ENCODE measurements around the gene SPEF2.

Gene SPEF2

DNA sequence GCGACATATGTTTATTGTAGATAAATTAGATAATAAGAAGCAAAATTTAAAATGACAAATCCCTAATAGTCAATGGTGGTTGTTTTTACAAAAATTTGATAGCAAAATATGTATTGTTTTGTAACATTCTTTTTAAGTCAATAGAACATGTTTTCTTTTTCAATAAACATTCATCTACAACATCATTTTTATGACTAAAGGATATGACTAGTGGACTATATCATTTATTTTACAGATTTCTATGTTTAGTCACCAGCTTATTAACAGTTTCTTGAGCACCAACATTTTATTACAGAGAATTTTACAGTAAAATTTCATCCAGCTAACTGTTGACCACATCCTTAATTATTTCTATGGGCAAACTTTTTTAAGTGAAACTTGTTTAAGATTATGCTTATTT, 124.3 kb downstream of the SPEF2 start:
- H3K4me3 ChIP-seq (replicated peaks; ENCODE audit: low read depth, low read length), result no peak overlapping the region
- DNase-seq (ENCODE audit: low read depth), result no peak
- TF ChIP-seq, protein P1, sequence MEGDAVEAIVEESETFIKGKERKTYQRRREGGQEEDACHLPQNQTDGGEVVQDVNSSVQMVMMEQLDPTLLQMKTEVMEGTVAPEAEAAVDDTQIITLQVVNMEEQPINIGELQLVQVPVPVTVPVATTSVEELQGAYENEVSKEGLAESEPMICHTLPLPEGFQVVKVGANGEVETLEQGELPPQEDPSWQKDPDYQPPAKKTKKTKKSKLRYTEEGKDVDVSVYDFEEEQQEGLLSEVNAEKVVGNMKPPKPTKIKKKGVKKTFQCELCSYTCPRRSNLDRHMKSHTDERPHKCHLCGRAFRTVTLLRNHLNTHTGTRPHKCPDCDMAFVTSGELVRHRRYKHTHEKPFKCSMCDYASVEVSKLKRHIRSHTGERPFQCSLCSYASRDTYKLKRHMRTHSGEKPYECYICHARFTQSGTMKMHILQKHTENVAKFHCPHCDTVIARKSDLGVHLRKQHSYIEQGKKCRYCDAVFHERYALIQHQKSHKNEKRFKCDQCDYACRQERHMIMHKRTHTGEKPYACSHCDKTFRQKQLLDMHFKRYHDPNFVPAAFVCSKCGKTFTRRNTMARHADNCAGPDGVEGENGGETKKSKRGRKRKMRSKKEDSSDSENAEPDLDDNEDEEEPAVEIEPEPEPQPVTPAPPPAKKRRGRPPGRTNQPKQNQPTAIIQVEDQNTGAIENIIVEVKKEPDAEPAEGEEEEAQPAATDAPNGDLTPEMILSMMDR (IDR thresholded peaks at IDR 0.05; ENCODE audit: low read length, missing control alignments), result no peak

DNA sequence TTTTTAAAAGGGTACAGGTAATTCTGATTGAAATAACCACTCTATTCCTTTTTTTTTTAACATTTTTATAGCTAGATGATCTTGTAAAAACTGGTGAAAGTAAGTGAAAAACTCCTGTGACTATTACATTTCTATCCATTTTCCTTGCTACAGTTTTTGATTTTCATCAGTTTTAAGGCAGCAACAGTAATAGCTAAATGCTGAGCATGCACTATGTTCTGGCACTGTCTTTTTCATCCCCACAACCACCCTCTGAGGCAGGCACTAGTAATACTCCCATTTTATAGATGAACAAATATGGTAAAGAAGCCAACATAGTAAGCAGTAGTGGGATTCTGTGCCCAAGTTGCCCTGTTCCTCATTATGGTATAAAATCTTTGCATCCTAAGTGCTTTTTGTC, 126.0 kb downstream of the SPEF2 start:
- no peak for DNase-seq (ENCODE audit: low read depth)
- no peak overlapping the region for H3K4me3 ChIP-seq (replicated peaks; ENCODE audit: low read depth, low read length)
- TF ChIP-seq, protein P1 (IDR thresholded peaks at IDR 0.05; ENCODE audit: low read length, missing control alignments), result no peak

DNA sequence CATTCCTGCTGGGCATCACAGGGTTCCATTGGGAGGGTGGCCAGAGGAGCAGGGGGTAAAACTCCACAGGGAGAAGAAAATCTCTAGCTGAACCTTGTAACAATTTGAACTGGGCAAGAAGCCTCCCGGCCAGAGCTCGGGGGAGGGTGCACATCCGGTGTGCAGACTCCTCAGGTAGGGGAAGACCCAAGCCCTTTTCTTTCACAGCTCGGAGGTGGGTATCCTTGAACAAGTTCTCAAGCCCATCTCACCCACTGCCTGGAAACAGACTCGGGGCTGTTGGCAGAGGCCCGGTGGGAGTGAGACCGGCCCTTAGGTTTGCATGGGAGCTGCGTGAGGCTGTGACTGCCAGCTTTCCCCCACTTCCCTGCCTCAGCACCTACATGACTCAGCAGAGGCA, 127.5 kb downstream of the SPEF2 start:
- TF ChIP-seq, protein P1 (IDR thresholded peaks at IDR 0.05; ENCODE audit: low read length, missing control alignments), result no peak
- no peak overlapping the region for H3K4me3 ChIP-seq (replicated peaks; ENCODE audit: low read depth, low read length)
- no peak for DNase-seq (ENCODE audit: low read depth)

DNA sequence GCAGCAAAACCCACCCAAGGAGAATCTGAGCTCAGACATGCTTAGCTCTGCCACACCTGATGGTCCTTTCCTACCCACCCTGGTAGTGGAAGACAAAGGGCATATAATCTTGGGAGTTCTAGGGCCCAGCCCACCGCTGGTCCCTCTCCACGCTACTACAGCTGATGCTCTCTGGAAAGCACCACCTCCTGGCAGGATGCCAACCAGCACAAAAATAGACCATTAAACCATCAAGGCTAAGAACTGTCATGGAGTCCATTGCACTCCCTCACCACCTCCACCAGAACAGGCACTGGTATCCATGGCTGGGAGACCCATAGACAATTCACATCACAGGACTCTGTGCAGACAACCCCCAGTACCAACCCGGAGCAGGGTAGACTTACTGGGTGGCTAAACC, 128.0 kb downstream of the SPEF2 start:
- H3K4me3 ChIP-seq (replicated peaks; ENCODE audit: low read depth, low read length), result no peak overlapping the region
- TF ChIP-seq, protein P1 (IDR thresholded peaks at IDR 0.05; ENCODE audit: low read length, missing control alignments), result no peak
- DNase-seq (ENCODE audit: low read depth), result no peak

DNA sequence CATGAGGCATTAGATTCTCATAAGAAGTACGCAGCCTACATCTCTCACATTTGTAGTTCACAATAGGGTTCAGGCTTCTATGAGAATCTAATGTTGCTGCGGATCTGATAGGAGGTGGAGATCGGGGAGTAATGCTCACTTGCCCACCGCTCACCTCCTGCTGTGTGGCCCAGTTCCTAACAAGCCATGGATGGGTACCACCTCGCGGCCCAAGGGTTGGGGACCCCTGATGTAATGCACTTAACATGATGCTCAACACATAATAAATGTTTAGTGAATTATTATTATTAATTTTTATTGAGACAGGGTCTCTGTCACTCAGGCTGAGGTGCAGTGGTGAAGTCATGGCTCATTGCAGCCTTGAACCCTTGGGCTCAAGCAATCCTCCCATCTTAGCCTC, 134.3 kb downstream of the SPEF2 start:
- no peak overlapping the region for H3K4me3 ChIP-seq (replicated peaks; ENCODE audit: low read depth, low read length)
- TF ChIP-seq, protein P1 (IDR thresholded peaks at IDR 0.05; ENCODE audit: low read length, missing control alignments), result no peak
- DNase-seq (ENCODE audit: low read depth), result no peak

DNA sequence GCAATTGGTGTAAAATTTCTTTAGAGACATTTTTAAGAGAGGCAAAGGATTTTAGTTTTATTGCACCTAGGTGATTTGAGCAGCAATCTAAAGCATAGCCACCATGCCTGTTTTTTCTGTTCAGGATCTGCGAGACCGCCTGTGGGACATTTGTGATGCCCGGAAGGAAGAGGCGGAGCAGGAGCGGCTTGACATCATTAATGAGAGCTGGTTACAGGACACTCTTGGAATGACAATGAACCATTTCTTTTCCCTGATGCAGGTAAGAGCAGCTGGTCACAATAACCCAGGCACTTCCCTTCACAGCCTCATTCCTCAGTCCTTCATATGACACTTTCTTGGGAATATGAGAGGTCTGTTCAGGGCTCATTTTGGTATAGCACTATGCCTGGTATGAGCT, 135.8 kb downstream of the SPEF2 start:
- DNase-seq (ENCODE audit: low read depth), result no peak
- H3K4me3 ChIP-seq (replicated peaks; ENCODE audit: low read depth, low read length), result no peak overlapping the region
- TF ChIP-seq, protein P1 (IDR thresholded peaks at IDR 0.05; ENCODE audit: low read length, missing control alignments), result no peak

DNA sequence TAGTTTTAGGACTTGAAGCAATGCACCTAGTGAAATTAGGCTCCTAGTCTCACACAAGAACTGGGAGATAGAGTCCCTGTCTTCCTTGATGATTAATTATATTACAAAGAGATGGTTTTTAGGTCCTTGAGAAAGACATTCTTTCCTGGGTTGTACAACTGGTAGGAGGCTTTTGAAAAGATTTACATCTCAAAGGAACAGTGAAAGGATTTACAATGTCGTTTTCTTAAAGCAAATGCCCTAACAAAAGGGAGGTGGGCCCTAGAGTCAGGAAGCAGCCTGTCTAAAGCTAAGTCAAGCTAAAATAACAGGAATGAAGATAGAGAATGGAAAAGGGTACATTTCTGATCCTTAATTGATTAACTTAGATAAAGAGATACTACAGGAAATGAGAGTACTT, 136.8 kb downstream of the SPEF2 start:
- no peak for DNase-seq (ENCODE audit: low read depth)
- TF ChIP-seq, protein P1 (IDR thresholded peaks at IDR 0.05; ENCODE audit: low read length, missing control alignments), result no peak
- no peak overlapping the region for H3K4me3 ChIP-seq (replicated peaks; ENCODE audit: low read depth, low read length)
